Pancreas (tissue), 10 donors: ENCODE measurements around the gene AOPEP. TPM values are rescaled to one million over a fixed set of nuclear protein-coding genes. Genes with fewer than 3 reads are reported as not detected.
A peak's percentile ranks its signal among the peaks of the same experiment; 100 is the strongest.

Experiments
- ATAC-seq, 4 donors: fragments of 200-7000 bp; cut with Tn5 transposase; one replicate each; pipeline versions ENCODE4 v1.8.0 to v1.9.1; 2020; ENCODE audit warnings: mild to moderate bottlenecking in 4 of 4, moderate library complexity in 4 of 4
- DNase-seq, 6 donors: peaks; one replicate each; pipeline ENCODE4 v3.0.0-alpha.2; 2020
- FAIRE-seq: peaks from 2 replicates; lab custom pipeline; 2012; peaks lifted over from hg19 to GRCh38; lab: Jason Lieb, UNC
- H3K27ac ChIP-seq, 4 donors: fragments of 200-600 bp; sonication (generic); 1 replicate in 3 of 4; 2 replicates in 1 of 4; pipeline versions ENCODE4 v1.5.0 to v1.8.0; 2020
- H3K27me3 ChIP-seq, 4 donors: fragments of 200-600 bp; one replicate each; pipeline ENCODE4 v1.8.0; 2021
- H3K36me3 ChIP-seq, 3 donors: fragments of 200-600 bp; sonication (generic) in 1 of 3; one replicate each; pipeline versions ENCODE4 v1.5.0 to v1.8.0; 2020 to 2021
- H3K4me1 ChIP-seq, 3 donors: fragments of 200-600 bp; one replicate each; pipeline ENCODE4 v1.8.0; 2021
- H3K4me3 ChIP-seq, 4 donors: fragments of 200-600 bp; sonication (generic) in 2 of 4; one replicate each; pipeline versions ENCODE4 v1.5.0 to v1.8.0; 2020 to 2021
- H3K9me3 ChIP-seq, 4 donors: fragments of 200-600 bp; one replicate each; pipeline ENCODE4 v1.8.0; 2021
- WGBS, 2 donors: extraction: QIAGEN DNeasy Blood & Tissue Kit; methylation state at CpG; one replicate each; pipeline ENCODE4 v1.1.7; 2013; 5-methylcytosine and 5-hydroxymethylcytosine counted together
- intact Hi-C, 3 donors: fragments of 100-400 bp; cut with DNase I; formaldehyde crosslinking; loops; one replicate each; pipeline versions ENCODE4 v1.11.1 to v1.14.2; 2022
- polyA plus RNA-seq, 2 donors: library from polyadenylated mRNA; stranded (reverse); fragments of 200-250 nt; gene quantifications; one replicate each; pipeline ENCODE4 v1.2.3, GENCODE V29; 2013
- total RNA-seq, 6 donors: library from RNA; stranded (reverse); fragmentation: NEBNext Ultra II Directional in 4 of 6; extraction: Animal tissue kit (Norgen Biotek cat#: 25700) in 4 of 6; gene quantifications; one replicate each; pipeline versions ENCODE4 v1.2.1 to v1.2.4, GENCODE V29; 2021 to 2023
- TF ChIP-seq, protein P1 (sequence below), 4 donors: fragments of 200-600 bp; sonication (generic) in 3 of 4; IDR thresholded peaks; one replicate each; pipeline versions ENCODE4 v1.5.0 to v1.8.0; 2021; ENCODE audit warnings: antibody characterized with exemption in 4 of 4
- donor health status: healthy with polysubstance abuse.
- donor health status: DM: no; HTN: no; CAD: no; lungs with moderate emphysema.
- donor health status: DM: no; HTN: no; CAD: no.
- donor health status: control.
- donor health status: control.
- donor health status: Bipolar disorder and iron deficiency.
- donor health status: DM: yes; HTN: yes; CAD: no.
- donor health status: DM: no; HTN: no; CAD: no.
- donor health status: DM: no; HTN: no; CAD: no.
- donor health status: DM: yes; HTN: yes; CAD: no.

AOPEP gene
- total and polyA plus RNA-seq, 8 donors: 50.5 to 140 (median 76.7) TPM

DNA sequence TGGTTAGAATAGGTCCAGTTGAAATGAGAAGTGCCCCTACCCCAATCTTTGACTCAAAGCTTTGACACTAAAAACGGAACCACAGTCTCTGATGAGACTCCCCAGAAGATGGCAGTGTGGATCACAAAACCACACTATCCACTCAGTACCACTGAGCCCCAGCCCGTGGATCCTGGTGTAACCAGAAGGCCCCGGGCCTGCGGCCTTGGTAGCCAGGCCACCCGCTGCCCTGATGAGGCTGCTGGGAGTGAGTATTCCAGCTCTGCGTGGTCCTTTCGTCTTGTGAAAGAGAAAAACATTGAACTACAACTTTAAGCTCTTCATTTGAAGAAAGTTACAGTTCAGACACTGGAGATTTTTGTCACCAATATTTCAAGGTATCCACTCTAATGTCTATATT lies 45.0 kb upstream of the AOPEP start:
- Histone ChIP-seq H3K36me3 (no peaks in the 10 kb centered on the region), H3K4me1 (no peaks in the 10 kb centered on the region), H3K4me3 (no peak overlapping the region), H3K27me3 (no peaks in the 10 kb centered on the region), H3K9me3 (no peaks in the 10 kb centered on the region), H3K27ac (no peak overlapping the region)
- TF ChIP-seq, protein P1, sequence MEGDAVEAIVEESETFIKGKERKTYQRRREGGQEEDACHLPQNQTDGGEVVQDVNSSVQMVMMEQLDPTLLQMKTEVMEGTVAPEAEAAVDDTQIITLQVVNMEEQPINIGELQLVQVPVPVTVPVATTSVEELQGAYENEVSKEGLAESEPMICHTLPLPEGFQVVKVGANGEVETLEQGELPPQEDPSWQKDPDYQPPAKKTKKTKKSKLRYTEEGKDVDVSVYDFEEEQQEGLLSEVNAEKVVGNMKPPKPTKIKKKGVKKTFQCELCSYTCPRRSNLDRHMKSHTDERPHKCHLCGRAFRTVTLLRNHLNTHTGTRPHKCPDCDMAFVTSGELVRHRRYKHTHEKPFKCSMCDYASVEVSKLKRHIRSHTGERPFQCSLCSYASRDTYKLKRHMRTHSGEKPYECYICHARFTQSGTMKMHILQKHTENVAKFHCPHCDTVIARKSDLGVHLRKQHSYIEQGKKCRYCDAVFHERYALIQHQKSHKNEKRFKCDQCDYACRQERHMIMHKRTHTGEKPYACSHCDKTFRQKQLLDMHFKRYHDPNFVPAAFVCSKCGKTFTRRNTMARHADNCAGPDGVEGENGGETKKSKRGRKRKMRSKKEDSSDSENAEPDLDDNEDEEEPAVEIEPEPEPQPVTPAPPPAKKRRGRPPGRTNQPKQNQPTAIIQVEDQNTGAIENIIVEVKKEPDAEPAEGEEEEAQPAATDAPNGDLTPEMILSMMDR (IDR thresholded peaks at IDR 0.05): peak in 3 of 4 donors; percentile 46 to 60 (median 53)
- peak; percentile 98 to 100 (median 99) for ATAC-seq
- FAIRE-seq: no peak
- WGBS, 2 donors: 2 to 3% methylated on average over 7 of the region's 7 CpGs
- DNase-seq: peak; percentile 68 to 90 (median 77)
- intact Hi-C loops: loop anchor here in 1 of 3 donors (5.0 to 10.0 kb wide), 2 partner anchors 93 to 446 kb away; no protein-coding TSS in a partner anchor

DNA sequence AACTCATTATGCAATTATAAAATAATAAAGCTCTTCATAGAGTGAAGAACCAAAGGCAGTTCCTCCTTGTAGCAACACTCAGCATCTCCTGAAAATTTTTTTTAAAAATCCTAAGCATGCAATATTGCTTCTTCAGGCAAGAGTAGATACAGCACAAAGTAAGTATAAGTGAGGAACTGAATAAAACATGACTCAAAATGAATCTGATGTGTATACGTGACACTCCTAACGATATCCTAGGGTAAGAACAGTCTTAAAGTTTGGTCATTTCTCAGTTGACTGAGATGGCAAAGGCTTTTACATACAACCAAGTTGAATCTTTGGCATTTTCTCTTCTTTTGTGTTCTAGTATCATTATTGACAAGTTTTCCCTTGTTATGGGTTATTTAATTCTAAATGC lies 41.1 kb upstream of the AOPEP start:
- ATAC-seq: no peak

DNA sequence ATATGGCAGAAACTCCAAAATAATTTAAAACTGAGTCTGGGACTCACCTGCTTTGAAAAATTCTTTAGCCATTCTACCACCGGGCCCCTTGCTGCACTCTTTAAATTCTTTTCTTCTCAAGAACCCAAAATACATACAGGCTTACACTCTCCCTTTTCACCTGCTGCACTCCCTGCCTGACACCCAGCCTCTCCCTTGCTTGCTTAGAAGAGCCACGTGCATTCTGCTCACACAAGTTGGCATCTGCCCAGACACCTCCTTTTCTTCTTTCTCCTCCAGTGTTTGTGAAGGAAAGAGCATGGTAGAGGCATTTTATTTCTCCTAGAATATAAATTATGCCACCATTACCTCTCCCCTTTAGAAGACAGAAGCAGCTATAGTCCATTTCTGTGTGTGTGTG lies 39.0 kb upstream of the AOPEP start:
- H3K27ac ChIP-seq: no peak overlapping the region
- FAIRE-seq: no peak
- no peaks in the 10 kb centered on the region for H3K36me3 ChIP-seq
- ATAC-seq: no peak
- TF ChIP-seq, protein P1 (IDR thresholded peaks at IDR 0.05): no peak
- intact Hi-C loops: loop anchor here in 1 of 3 donors (10.0 kb wide), 1 partner anchor 87 kb away; no protein-coding TSS in a partner anchor
- H3K27me3 ChIP-seq: no peaks in the 10 kb centered on the region
- no peak for DNase-seq
- H3K4me3 ChIP-seq: no peak overlapping the region
- 68 to 72% methylated on average over 2 of the region's 2 CpGs for WGBS, 2 donors
- no peaks in the 10 kb centered on the region for H3K4me1 ChIP-seq
- H3K9me3 ChIP-seq: no peaks in the 10 kb centered on the region

More for the DNA sequence above, 41.1 kb upstream of the AOPEP start:
- intact Hi-C loops: loop anchor here in 1 of 3 donors (10.0 kb wide), 1 partner anchor 89 kb away; no protein-coding TSS in a partner anchor
- Histone ChIP-seq H3K9me3 (no peaks in the 10 kb centered on the region), H3K36me3 (no peaks in the 10 kb centered on the region), H3K4me3 (no peak overlapping the region), H3K27me3 (no peaks in the 10 kb centered on the region), H3K27ac (no peak overlapping the region), H3K4me1 (no peaks in the 10 kb centered on the region)
- no peak for FAIRE-seq
- TF ChIP-seq, protein P1 (IDR thresholded peaks at IDR 0.05): no peak
- no peak for DNase-seq
- WGBS, 2 donors: 95 to 97% methylated on average over 2 of the region's 2 CpGs

DNA sequence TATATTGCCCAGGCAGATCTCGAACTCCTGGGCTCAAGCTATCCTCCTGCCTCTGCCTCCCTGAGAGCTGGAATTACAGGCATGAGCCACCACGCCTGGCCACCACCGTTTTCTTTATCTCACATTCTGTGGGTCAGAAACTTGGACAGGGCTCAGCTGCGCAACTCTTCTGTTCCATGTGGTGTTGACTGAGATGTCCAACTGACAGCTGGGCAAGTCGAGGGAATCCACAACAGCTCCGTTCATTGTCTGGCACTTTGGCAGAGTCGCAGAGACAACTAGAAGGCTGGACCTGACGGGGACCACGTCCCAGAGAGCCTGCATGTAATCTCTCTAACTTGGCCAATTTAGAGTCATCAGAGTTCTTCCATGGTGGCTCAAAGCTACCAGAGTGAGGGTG lies 36.2 kb upstream of the AOPEP start:
- Histone ChIP-seq H3K4me1 (peaks cover 2 to 12% (median 7%) of the 10 kb centered on the region in 3 donors), H3K36me3 (no peaks in the 10 kb centered on the region), H3K27ac (no peak overlapping the region), H3K4me3 (no peak overlapping the region), H3K27me3 (no peaks in the 10 kb centered on the region), H3K9me3 (no peaks in the 10 kb centered on the region)
- TF ChIP-seq, protein P1 (IDR thresholded peaks at IDR 0.05): no peak
- WGBS, 2 donors: 86 to 87% methylated on average over 9 of the region's 9 CpGs
- DNase-seq (no peak), ATAC-seq (no peak), FAIRE-seq (no peak)
- intact Hi-C loops: no loop called here

DNA sequence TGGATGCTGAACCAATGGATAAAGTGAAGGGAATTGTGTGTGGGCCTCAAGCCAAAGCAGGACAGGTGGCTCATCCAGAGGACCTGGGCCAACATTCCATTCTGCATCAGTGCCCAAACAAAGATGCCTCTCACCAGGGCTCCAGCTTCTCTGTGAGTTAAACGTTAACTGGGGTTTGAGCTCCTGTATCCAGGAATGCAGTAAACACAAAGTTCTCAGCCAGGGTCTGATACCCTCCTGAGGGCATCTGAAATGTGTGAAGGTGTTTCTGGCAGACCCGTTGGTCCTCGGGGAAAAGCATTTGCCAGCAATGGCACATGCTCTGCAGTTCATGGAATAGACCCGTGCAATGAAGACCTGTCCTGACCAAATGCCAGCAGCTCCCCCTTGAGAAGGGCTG lies 33.9 kb upstream of the AOPEP start:
- Histone ChIP-seq H3K9me3 (no peaks in the 10 kb centered on the region), H3K27me3 (no peaks in the 10 kb centered on the region), H3K27ac (peak overlapping the region in 2 of 4 donors; percentile 26 to 31), H3K36me3 (no peaks in the 10 kb centered on the region), H3K4me3 (no peak overlapping the region), H3K4me1 (peaks cover 2 to 12% (median 7%) of the 10 kb centered on the region in 3 donors)
- TF ChIP-seq, protein P1 (IDR thresholded peaks at IDR 0.05): no peak
- FAIRE-seq: no peak
- ATAC-seq: peak; percentile 49 to 82 (median 61)
- 16 to 21% methylated on average over 4 of the region's 4 CpGs for WGBS, 2 donors
- intact Hi-C loops: no loop called here
- peak in 3 of 6 donors; percentile 16 to 61 (median 50) for DNase-seq
